GM21786 (cell line): ENCODE results near the gene EGFL6.
"Not testable (repeated sequence)": the region's sequence is repeated elsewhere in the genome, so short reads cannot be mapped to it uniquely, and the experiment has no call there.

Experiments
- ATAC-seq: cut with Tn5 transposase; IDR thresholded peaks from one replicate; pipeline ENCODE4 v1.9.1; 2021; ENCODE audit not compliant: unreplicated experiment

EGFL6 gene

DNA sequence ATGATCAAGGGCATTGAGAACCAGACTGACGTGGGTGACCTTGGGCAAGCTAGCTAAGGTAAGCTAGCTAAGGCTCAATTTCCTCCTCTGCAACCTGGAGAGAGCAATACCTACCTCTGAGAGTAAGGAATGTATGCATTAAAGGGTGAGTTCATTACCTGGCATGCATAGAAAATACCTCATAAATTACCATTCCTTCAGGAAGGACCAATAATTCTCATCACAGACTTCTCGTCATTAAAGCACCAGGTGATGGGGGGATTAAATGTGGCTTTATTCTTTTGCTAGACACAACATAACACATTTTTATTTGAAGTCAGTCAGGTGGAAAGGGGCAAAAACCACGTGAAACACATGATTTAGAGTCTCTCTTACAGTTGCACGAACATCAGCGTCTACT, 21.5 kb downstream of the EGFL6 start:
- ATAC-seq: no peak

- ATAC-seq: no peak
Observed at GRCh38 chrX:13597874-13598273, 28.5 kb downstream of the EGFL6 start.

GRCh38 chrX:13598877-13599276, 29.5 kb downstream of the EGFL6 start:
- ATAC-seq: no peak

DNA sequence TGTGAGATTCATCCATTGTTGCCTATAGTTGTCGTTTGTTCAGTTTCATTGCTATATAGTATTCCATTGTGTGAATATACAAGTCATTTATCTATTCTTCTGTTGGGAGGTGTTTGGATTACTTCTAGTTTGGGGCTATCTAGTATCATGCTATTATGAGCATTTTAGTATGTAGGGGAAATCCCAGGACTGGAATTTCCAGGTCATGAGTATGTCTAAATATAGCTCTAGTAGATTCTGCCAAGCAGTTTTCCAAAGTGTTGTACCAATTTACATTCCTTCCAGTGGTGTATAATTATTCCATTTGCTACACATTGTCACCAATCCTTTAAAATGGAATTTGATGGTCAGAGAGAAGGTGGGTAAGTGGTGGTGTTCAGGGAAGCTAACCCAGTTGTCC, 30.1 kb downstream of the EGFL6 start:
- no peak for ATAC-seq

- ATAC-seq: no peak
Observed at GRCh38 chrX:13605611-13606010, 36.2 kb downstream of the EGFL6 start.

GRCh38 chrX:13607331-13607995, 38.1 kb downstream of the EGFL6 start:
- ATAC-seq: no peak

- ATAC-seq: no peak
Observed at GRCh38 chrX:13607996-13608365, 38.6 kb downstream of the EGFL6 start.

- ATAC-seq: no peak
Observed at GRCh38 chrX:13614154-13614553, 44.8 kb downstream of the EGFL6 start.

GRCh38 chrX:13620207-13620606, 50.8 kb downstream of the EGFL6 start:
- no peak for ATAC-seq

GRCh38 chrX:13622401-13622964, 53.1 kb downstream of the EGFL6 start:
- no peak for ATAC-seq

GRCh38 chrX:13627306-13627705, 57.9 kb downstream of the EGFL6 start:
- no peak for ATAC-seq

DNA sequence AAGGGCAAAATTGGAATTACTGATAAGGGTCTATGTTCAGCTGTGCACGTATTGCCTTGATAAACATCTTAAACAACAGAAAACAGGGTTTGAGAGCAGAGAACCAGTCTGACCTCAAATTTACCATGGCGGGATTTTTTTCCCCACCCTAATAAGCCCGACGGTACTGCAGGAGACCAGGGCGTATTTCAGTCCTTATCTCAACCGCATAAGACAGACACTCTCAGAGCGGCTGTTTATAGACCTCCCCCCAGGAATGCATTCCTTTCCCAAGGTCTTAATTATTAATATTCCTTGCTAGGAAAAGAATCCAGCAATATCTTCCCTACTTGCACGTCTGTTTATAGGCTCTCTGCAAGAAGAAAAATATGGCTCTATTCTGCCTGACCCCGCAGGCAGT, 67.8 kb downstream of the EGFL6 start:
- not testable (repeated sequence) for ATAC-seq

- ATAC-seq: no peak
Observed at GRCh38 chrX:13638021-13638420, 68.6 kb downstream of the EGFL6 start.

- ATAC-seq: no peak
Observed at GRCh38 chrX:13638826-13639225, 69.4 kb downstream of the EGFL6 start.

DNA sequence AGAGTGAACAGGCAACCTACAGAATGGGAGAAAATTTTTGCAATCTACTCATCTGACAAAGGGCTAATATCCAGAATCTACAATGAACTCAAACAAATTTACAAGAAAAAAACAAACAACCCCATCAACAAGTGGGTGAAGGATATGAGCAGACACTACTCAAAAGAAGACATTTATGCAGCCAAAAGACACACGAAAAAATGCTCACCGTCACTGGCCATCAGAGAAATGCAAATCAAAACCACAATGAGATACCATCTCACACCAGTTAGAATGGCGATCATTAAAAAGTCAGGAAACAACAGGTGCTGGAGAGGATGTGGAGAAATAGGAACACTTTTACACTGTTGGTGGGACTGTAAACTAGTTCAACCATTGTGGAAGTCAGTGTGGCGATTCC, 72.3 kb downstream of the EGFL6 start:
- not testable (repeated sequence) for ATAC-seq

- ATAC-seq: no peak
Observed at GRCh38 chrX:13645464-13646153, 76.2 kb downstream of the EGFL6 start.

DNA sequence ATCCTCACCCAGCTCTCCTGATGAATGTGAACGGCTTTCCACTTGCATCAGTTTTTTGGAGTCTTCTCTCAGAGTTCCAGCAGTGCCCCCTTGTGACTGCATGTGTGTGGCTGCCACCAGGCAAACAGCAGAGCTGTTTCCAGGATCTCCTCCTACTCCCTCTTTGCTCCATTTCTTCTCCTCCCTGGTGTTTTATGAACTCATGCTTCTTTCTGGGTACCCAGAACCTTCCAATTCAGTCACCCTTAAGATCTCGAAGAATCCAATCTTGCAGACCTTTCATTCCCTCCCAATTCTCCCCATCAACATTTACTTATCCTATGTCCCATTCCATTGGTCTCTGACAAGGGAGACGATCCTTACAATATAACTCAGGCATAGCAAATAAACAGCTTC, 76.8 kb downstream of the EGFL6 start:
- ATAC-seq: no peak

DNA sequence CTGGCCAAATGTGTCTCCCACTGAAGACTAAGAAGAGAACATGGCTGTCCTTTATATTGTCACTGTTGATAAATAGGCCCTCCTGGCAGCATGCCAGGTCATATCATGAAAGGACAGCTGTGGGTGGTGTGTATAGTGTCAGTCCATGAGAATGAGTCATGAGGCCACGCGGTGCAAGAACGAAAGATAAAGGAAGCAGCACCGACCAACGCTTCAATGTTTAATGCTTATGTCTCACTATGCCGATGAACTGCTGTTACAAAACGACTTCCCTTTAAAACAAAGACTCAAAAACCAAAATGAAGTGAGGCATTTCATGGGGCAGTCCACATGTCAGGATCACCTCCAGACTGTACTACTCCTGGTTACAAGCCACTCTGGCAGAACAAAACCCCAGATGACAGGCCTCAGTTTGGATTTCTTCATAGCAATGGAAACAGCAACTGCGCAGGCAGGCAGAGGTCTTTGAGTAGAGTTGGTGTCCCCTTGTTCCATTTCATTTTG, 78.4 kb downstream of the EGFL6 start:
- ATAC-seq: no peak

- ATAC-seq: not testable (repeated sequence)
Observed at GRCh38 chrX:13648336-13648735, 78.9 kb downstream of the EGFL6 start.

DNA sequence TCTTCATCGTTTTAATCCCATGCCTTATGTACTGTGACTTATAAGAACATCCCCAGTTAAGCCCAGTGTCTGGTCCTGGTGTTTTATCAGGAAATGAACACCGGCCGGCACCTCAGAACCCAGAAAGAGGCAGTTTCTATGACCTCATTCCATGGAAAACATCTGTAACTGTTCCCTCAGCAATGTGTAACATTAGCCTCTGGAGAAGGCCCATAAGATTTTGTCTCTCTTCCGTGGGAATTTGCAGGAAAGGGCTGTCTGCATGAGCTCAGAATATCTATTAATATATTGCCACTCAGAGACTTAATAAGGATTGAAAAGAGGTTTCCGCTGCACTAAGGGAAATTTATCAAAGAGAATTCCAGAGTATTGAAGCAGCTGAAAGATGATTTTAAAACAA, 80.4 kb downstream of the EGFL6 start:
- ATAC-seq: no peak

DNA sequence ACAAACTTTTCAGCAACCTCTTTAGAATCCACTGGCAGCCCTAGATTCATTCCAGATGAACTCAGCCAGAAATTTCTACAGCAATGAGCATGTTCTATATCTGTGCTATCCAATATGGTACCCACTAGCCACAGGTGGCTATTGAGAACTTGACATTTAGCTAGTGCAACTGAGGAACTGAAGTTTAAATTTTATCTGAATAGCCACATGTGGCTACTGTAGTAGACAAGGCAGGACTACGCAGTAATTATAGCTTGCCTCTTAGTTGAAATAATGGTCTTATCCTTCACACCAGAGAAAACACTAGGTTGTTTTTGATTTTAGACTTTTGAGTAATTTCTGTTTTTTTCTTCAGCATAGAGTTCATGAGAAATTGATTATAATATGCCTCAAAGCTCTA, 80.9 kb downstream of the EGFL6 start:
- no peak for ATAC-seq

- ATAC-seq: no peak
Observed at GRCh38 chrX:13651150-13651549, 81.7 kb downstream of the EGFL6 start.
